Measurements from ENCODE around the gene HS3ST5. TPM values are rescaled to one million over a fixed set of nuclear protein-coding genes. Genes with fewer than 3 reads are reported as not detected.

Gene HS3ST5
- total RNA-seq, 2 donors from 2014 or later: 0.34 TPM; not detected in 1

DNA sequence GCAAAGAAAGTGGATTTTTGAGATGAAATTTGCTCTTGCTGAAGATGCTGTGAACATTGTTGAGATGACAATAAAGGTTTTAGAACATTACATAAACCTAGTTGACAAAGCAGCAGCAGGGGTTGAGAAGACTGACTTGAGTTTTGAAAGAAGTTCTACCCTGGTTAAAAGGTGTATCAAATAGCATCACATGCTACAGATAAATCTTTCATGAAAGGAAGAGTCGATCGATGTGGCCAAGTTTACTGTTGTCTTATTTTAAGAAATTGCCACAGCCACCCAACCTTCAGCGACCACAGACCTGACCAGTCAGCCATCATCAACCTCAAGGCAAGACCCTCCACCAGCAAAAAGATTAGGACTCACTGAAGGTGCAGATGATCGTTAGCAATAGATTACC lies 155.3 kb downstream of the HS3ST5 start:
- Histone ChIP-seq H3K4me3 (no peak overlapping the region), H3K27ac (no peak overlapping the region), H3K36me3 (no peaks in the 10 kb centered on the region), H3K4me1 (replicated peaks) (no peaks in the 10 kb centered on the region), H3K27me3 (replicated peaks; ENCODE audit: insufficient read depth) (no peaks in the 10 kb centered on the region), H3K9me3 (no peaks in the 10 kb centered on the region)
- intact Hi-C loops (cut with DNase I): no loop called here
- TF ChIP-seq, protein P1, sequence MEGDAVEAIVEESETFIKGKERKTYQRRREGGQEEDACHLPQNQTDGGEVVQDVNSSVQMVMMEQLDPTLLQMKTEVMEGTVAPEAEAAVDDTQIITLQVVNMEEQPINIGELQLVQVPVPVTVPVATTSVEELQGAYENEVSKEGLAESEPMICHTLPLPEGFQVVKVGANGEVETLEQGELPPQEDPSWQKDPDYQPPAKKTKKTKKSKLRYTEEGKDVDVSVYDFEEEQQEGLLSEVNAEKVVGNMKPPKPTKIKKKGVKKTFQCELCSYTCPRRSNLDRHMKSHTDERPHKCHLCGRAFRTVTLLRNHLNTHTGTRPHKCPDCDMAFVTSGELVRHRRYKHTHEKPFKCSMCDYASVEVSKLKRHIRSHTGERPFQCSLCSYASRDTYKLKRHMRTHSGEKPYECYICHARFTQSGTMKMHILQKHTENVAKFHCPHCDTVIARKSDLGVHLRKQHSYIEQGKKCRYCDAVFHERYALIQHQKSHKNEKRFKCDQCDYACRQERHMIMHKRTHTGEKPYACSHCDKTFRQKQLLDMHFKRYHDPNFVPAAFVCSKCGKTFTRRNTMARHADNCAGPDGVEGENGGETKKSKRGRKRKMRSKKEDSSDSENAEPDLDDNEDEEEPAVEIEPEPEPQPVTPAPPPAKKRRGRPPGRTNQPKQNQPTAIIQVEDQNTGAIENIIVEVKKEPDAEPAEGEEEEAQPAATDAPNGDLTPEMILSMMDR (IDR thresholded peaks at IDR 0.05): no peak
- no peak for TF ChIP-seq POLR2AphosphoS5 (IDR thresholded peaks at IDR 0.05)
- TF ChIP-seq POLR2A (IDR thresholded peaks at IDR 0.05): no peak
- 98% methylated on average over 4 of the region's 4 CpGs for WGBS
- DNase-seq (ENCODE audit: low spot score): no peak

DNA sequence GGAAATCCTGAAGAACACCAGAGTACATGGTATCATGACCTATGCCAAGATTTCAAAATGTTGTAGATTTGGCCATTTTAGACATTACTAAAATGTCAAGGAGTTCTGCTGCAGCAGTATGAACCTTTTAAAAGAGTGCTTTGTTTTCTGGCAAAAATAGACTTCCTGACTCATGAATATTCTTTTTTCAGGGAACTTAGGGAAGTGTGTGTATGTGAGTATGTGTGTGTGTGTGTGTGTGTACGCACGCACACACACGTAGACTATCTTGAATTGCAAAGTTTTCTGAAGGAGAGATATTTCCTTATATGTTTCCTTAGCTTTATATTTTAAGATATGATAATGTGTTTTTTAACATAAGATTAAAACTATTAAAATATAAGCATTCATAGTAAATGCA lies 161.2 kb downstream of the HS3ST5 start:
- intact Hi-C loops (cut with DNase I): no loop called here

DNA sequence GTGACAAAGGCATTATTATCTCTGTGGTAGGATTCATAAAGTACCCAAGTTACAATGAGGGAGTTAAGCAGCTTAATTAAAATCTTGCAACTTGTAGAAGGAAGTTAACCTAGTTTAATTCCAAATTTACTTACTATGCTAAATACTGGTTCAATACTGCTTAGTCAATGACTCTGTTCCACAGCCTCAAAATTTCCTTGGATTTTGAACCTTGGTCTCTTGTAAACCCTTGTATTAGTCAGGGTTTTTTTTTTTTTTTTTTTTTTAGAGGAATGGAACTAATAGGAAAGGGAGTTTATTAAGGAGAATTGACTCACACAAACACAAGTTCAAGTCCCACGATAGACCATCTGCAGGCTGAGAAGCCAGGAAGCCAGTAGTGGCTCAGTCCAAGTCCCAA lies 163.4 kb downstream of the HS3ST5 start:
- Histone ChIP-seq H3K9me3 (no peaks in the 10 kb centered on the region), H3K36me3 (no peaks in the 10 kb centered on the region), H3K4me3 (no peak overlapping the region), H3K4me1 (replicated peaks) (peaks cover 3% of the 10 kb centered on the region), H3K27me3 (replicated peaks; ENCODE audit: insufficient read depth) (no peaks in the 10 kb centered on the region), H3K27ac (no peak overlapping the region)
- DNase-seq (ENCODE audit: low spot score): no peak
- WGBS: 83% methylated on average over 1 of the region's 1 CpG
- no peak for TF ChIP-seq POLR2AphosphoS5 (IDR thresholded peaks at IDR 0.05)
- TF ChIP-seq, protein P1 (IDR thresholded peaks at IDR 0.05): no peak
- no peak for TF ChIP-seq POLR2A (IDR thresholded peaks at IDR 0.05)
- intact Hi-C loops (cut with DNase I): no loop called here

More for the DNA sequence above, 161.2 kb downstream of the HS3ST5 start:
- TF ChIP-seq, protein P1 (IDR thresholded peaks at IDR 0.05): no peak
- TF ChIP-seq POLR2A (IDR thresholded peaks at IDR 0.05) (no peak), POLR2AphosphoS5 (IDR thresholded peaks at IDR 0.05) (no peak)
- no peaks in the 10 kb centered on the region for H3K27me3 ChIP-seq (replicated peaks; ENCODE audit: insufficient read depth)
- H3K4me1 ChIP-seq (replicated peaks): peaks cover 3% of the 10 kb centered on the region
- 77% methylated on average over 3 of the region's 3 CpGs for WGBS
- no peak overlapping the region for H3K27ac ChIP-seq
- H3K4me3 ChIP-seq: no peak overlapping the region
- no peaks in the 10 kb centered on the region for H3K9me3 ChIP-seq
- H3K36me3 ChIP-seq: no peaks in the 10 kb centered on the region
- no peak for DNase-seq (ENCODE audit: low spot score)

DNA sequence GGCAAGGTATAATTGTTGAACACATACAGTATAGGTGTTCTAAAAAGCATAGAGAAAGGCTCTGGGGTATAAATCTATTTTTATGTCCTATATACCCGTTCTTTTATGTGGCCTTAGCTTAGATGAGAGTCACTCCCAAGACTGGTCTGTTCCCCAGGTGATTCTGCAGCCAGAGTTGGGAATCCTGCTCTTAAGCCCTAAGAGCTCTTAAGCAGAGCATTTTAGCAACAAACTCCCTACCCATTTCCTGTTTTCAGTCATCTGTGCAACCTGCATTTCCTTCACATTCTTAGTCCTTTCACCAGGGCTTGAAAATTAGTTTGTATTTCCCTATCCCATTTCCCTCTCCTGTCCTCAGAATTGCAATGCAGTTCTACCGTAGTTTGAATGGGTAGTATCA lies 166.1 kb downstream of the HS3ST5 start:
- WGBS: 72% methylated on average over 2 of the region's 2 CpGs
- TF ChIP-seq POLR2A (IDR thresholded peaks at IDR 0.05): no peak
- no peak for TF ChIP-seq POLR2AphosphoS5 (IDR thresholded peaks at IDR 0.05)
- TF ChIP-seq, protein P1 (IDR thresholded peaks at IDR 0.05): no peak
- DNase-seq (ENCODE audit: low spot score): no peak
- Histone ChIP-seq H3K27ac (no peak overlapping the region), H3K36me3 (no peaks in the 10 kb centered on the region), H3K27me3 (replicated peaks; ENCODE audit: insufficient read depth) (no peaks in the 10 kb centered on the region), H3K4me1 (replicated peaks) (peaks cover 3% of the 10 kb centered on the region), H3K9me3 (no peaks in the 10 kb centered on the region), H3K4me3 (no peak overlapping the region)
- intact Hi-C loops (cut with DNase I): no loop called here

DNA sequence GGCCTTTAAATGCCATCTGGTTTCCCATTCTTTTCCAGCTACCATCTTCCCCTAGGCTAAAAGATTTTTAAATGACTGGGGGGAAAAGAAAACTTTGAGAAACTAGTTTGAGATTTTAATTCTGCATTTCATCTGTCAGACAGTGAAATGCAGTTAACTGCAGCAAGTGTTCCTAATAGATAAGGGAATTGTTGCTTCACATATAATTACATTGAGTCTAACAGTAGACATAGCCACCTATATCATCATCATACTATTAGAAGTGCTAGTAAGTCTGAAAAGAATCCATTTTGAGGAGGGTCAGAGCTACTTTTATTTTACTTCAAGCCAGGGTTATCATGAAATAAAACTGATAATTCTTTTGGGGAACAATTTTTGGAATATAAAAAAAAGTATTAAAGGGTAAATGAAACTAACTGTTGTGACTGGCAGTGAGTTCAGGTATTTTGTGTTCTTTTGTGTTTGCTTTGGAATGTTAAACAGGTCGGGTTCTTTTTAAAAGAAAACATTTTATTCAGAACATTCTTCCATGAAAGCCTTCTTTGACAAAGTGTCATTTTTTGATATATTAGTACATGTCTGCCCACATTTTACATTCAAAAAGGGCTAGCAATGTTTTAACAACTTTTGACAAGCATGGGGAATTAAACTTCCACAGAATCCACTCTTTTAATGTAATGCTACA lies 170.1 kb downstream of the HS3ST5 start:
- 20% methylated on average over 1 of the region's 1 CpG for WGBS
- H3K36me3 ChIP-seq: no peaks in the 10 kb centered on the region
- H3K4me1 ChIP-seq (replicated peaks): peaks cover 3% of the 10 kb centered on the region
- no peak for TF ChIP-seq POLR2AphosphoS5 (IDR thresholded peaks at IDR 0.05)
- no peak for TF ChIP-seq POLR2A (IDR thresholded peaks at IDR 0.05)
- TF ChIP-seq, protein P1 (IDR thresholded peaks at IDR 0.05): no peak
- no peaks in the 10 kb centered on the region for H3K27me3 ChIP-seq (replicated peaks; ENCODE audit: insufficient read depth)
- H3K9me3 ChIP-seq: no peaks in the 10 kb centered on the region
- intact Hi-C loops (cut with DNase I): no loop called here
- no peak overlapping the region for H3K27ac ChIP-seq
- no peak for DNase-seq (ENCODE audit: low spot score)
- no peak overlapping the region for H3K4me3 ChIP-seq

All from prostate gland (tissue), 2 donors.